ENCODE data around the gene SLC6A3.
A peak's percentile ranks its signal among the peaks of the same experiment; 100 is the strongest.

SLC6A3 gene

DNA sequence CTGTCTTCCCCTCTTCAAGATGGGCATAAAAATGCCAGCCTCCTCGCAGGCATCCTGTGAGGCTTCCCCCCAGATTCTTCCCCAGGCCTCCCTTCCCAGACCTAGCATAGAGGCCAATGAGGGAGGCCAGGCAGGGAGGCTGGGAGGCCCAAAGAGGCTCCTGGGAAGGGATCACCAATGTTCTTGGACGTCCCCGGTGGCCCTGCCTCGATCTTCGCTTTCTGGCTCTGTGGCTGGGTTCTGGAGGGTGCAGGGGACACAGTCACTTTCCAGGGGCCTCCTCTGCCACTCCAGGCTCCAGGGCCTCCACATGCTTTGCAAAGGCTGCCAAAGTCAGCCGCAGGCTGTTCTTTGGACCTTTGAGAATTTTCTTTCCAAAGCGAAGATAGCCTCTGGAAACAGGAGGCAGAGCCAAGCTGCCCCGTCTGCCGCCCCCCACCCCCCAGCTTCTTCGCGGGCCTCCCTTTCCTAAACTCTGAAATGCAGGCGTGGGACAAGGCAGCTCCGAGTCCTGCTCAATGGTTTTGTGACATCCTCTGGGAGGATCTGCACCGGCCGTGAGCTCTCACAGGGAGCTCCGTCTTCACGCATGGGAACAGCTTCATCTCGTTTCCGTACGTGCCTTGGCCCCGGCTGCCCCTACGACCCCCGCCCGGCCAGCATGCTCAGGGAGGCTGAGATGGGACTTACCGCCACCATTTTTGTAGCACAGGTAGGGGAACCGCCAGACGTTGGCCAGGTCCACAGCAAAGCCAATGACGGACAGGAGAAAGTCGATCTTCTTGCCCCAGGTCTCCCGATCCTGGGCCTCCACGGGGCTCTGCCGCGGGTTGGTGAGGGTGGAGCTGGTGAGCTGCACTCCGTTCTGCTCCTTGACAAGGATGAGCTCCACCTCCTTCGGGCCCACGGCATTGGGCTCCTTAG, 2.8 kb downstream of the SLC6A3 start:
- Mint-ChIP-seq H3K27ac (no peak overlapping the region), H3K4me1 (peaks cover 10% of the 10 kb centered on the region), H3K27me3 (peaks cover 76% of the 10 kb centered on the region), H3K4me3 (no peak overlapping the region), H3K36me3 (peaks cover 7% of the 10 kb centered on the region), H3K9me3 (peaks cover 10% of the 10 kb centered on the region)
- ATAC-seq: no peak

- Mint-ChIP-seq H3K27me3 (peaks cover 74% of the 10 kb centered on the region), H3K4me3 (no peak overlapping the region), H3K9me3 (peaks cover 10% of the 10 kb centered on the region), H3K36me3 (peaks cover 7% of the 10 kb centered on the region), H3K27ac (no peak overlapping the region), H3K4me1 (peaks cover 10% of the 10 kb centered on the region)
- ATAC-seq: no peak
Observed at GRCh38 chr5:1441166-1441865, 3.9 kb downstream of the SLC6A3 start.

DNA sequence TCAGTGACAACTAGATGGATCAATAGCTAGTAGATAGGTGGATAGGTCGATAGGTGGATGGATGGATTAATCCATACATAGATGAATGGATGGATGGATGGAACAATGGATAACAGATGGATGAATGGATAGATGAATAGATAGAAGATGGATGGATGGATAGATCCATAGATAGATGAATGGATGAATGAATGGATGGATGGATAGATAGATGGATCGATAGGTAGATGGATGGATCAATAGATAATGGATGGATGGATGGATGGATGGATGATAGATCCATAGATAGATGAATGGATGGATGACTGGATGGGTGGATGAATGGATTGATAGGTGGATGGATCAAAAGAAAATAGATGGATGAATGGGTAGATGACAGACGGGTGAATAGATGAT, 5.1 kb downstream of the SLC6A3 start:
- Mint-ChIP-seq H3K27ac (no peak overlapping the region), H3K36me3 (peaks cover 7% of the 10 kb centered on the region), H3K4me3 (no peak overlapping the region), H3K27me3 (peaks cover 68% of the 10 kb centered on the region), H3K9me3 (peaks cover 10% of the 10 kb centered on the region), H3K4me1 (peaks cover 10% of the 10 kb centered on the region)
- ATAC-seq: no peak

DNA sequence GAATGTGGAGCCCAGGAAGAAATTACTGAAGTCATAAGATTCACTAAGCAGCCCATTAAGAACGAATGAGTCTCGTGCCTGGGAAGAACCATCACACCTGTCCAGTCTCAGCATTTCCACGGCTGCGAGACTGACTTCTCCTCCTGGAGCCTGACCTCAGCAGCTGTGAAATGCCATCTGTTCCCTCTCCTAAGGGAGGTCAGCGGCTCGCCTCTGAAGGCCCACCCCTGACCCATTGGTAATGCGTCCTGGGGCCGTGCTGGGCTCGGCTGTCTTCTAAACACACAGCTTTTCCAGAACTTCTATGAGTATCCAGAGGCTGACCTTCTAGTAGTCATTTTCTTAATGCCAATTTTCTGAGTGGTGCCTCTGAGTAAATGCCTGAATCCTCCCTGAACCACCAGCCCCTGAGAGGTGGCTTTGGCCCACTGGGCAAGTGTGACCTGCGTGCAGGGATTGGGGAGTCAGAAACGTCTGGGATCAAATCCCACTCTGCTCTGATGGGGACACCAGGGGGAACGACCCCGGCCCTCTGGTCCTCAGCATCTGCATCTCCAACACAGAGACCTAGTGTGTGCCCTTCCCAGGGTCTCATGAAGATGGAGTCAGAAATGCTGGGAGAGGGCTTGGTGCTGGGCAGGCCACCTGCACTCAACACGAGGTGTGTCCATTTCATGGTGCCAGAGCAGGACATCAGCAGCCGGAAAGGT, 5.7 kb downstream of the SLC6A3 start:
- Mint-ChIP-seq H3K27me3 (peaks cover 63% of the 10 kb centered on the region), H3K9me3 (peaks cover 10% of the 10 kb centered on the region), H3K4me3 (no peak overlapping the region), H3K27ac (no peak overlapping the region), H3K4me1 (peaks cover 7% of the 10 kb centered on the region), H3K36me3 (peaks cover 7% of the 10 kb centered on the region)
- no peak for ATAC-seq

- Mint-ChIP-seq H3K4me3 (no peak overlapping the region), H3K27me3 (peaks cover 58% of the 10 kb centered on the region), H3K27ac (no peak overlapping the region), H3K4me1 (peaks cover under 1% of the 10 kb centered on the region), H3K9me3 (peaks cover 10% of the 10 kb centered on the region), H3K36me3 (peaks cover 7% of the 10 kb centered on the region)
- ATAC-seq: no peak
Observed at GRCh38 chr5:1438871-1439270, 6.4 kb downstream of the SLC6A3 start.

- H3K4me1 Mint-ChIP-seq: no peaks in the 10 kb centered on the region
- H3K9me3 Mint-ChIP-seq: peaks cover 16% of the 10 kb centered on the region
- peaks cover 7% of the 10 kb centered on the region for H3K36me3 Mint-ChIP-seq
- H3K27ac Mint-ChIP-seq: no peak overlapping the region
- peaks cover 58% of the 10 kb centered on the region for H3K27me3 Mint-ChIP-seq
- no peak for ATAC-seq
- H3K4me3 Mint-ChIP-seq: no peak overlapping the region
Observed at GRCh38 chr5:1437876-1438559, 7.2 kb downstream of the SLC6A3 start.

DNA sequence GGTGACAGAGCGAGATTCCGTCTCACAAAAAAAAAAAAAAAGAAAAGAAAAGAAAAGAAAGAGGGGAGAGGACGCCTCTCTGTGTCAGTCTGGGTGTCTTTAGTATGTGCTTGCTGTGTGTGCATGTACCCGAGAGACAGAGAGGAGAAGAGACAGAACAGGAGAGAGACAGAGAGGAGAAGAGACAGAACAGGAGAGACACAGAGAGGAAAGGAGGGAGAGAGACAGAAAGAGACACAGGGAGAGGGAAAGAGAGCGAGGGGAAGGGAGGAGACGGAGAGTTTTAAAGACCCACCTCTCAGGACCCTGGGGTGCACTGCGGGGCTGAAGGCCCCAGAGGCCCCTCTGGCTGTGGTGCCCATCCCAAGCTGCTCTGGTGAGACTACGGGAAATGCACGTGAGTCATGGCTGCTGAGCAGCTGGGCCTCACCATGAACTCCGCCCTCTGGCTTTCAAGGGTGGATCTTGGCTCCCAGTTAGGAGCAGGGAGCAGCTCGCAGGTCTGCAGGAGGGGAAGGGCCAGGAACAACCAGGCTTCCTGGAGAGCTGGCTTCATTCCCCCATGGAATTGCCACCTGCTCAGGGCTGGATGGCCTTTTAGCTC, 7.9 kb downstream of the SLC6A3 start:
- no peak overlapping the region for H3K27ac Mint-ChIP-seq
- ATAC-seq: no peak
- no peak overlapping the region for H3K4me3 Mint-ChIP-seq
- H3K4me1 Mint-ChIP-seq: no peaks in the 10 kb centered on the region
- peaks cover 16% of the 10 kb centered on the region for H3K9me3 Mint-ChIP-seq
- peaks cover 7% of the 10 kb centered on the region for H3K36me3 Mint-ChIP-seq
- peaks cover 57% of the 10 kb centered on the region for H3K27me3 Mint-ChIP-seq

GRCh38 chr5:1436681-1437080, 8.6 kb downstream of the SLC6A3 start:
- no peaks in the 10 kb centered on the region for H3K4me1 Mint-ChIP-seq

GRCh38 chr5:1436036-1436435, 9.2 kb downstream of the SLC6A3 start:
- H3K27me3 Mint-ChIP-seq: peaks cover 50% of the 10 kb centered on the region
- no peaks in the 10 kb centered on the region for H3K4me1 Mint-ChIP-seq
- no peak for ATAC-seq
- no peak overlapping the region for H3K27ac Mint-ChIP-seq
- H3K36me3 Mint-ChIP-seq: peaks cover 7% of the 10 kb centered on the region
- peaks cover 16% of the 10 kb centered on the region for H3K9me3 Mint-ChIP-seq
- no peak overlapping the region for H3K4me3 Mint-ChIP-seq

More at GRCh38 chr5:1436681-1437080, 8.6 kb downstream of the SLC6A3 start:
- Mint-ChIP-seq H3K27ac (no peak overlapping the region), H3K27me3 (peaks cover 53% of the 10 kb centered on the region), H3K4me3 (no peak overlapping the region), H3K9me3 (peaks cover 16% of the 10 kb centered on the region), H3K36me3 (peaks cover 7% of the 10 kb centered on the region)
- no peak for ATAC-seq

DNA sequence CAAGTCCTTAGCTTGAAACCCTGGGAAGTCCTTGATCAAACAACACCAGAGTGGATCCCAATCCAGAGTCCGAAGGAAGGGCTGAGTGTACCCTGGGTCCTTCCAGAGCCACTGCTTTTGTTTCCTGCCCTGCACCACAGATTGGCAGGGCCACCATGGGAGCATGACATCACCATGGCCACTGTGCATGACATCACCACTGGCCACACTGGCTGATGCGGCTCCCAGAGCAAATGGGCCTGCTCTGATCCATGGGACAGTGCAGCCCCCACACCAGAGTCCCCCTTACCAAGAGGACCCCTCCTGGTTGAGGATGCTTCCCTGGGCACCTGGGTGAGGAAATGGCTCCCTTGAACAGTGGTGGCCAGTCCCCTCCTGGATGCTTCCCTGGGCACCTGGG, 9.9 kb downstream of the SLC6A3 start:
- ATAC-seq: no peak
- H3K4me1 Mint-ChIP-seq: no peaks in the 10 kb centered on the region
- H3K27me3 Mint-ChIP-seq: peaks cover 50% of the 10 kb centered on the region
- peaks cover 7% of the 10 kb centered on the region for H3K36me3 Mint-ChIP-seq
- peaks cover 12% of the 10 kb centered on the region for H3K9me3 Mint-ChIP-seq
- H3K4me3 Mint-ChIP-seq: no peak overlapping the region
- H3K27ac Mint-ChIP-seq: no peak overlapping the region

GRCh38 chr5:1432296-1432695, 12.9 kb downstream of the SLC6A3 start:
- peaks cover 7% of the 10 kb centered on the region for H3K36me3 Mint-ChIP-seq
- H3K4me1 Mint-ChIP-seq: no peaks in the 10 kb centered on the region
- H3K27me3 Mint-ChIP-seq: peaks cover 38% of the 10 kb centered on the region
- ATAC-seq: no peak
- peaks cover 17% of the 10 kb centered on the region for H3K9me3 Mint-ChIP-seq
- no peak overlapping the region for H3K4me3 Mint-ChIP-seq
- H3K27ac Mint-ChIP-seq: no peak overlapping the region

GRCh38 chr5:1431896-1432295, 13.3 kb downstream of the SLC6A3 start:
- no peak overlapping the region for H3K27ac Mint-ChIP-seq
- peaks cover 7% of the 10 kb centered on the region for H3K36me3 Mint-ChIP-seq
- no peak overlapping the region for H3K4me3 Mint-ChIP-seq
- no peaks in the 10 kb centered on the region for H3K4me1 Mint-ChIP-seq
- peaks cover 20% of the 10 kb centered on the region for H3K9me3 Mint-ChIP-seq
- H3K27me3 Mint-ChIP-seq: peaks cover 34% of the 10 kb centered on the region
- no peak for ATAC-seq

GRCh38 chr5:1431021-1431811, 14.0 kb downstream of the SLC6A3 start:
- Mint-ChIP-seq H3K9me3 (peaks cover 26% of the 10 kb centered on the region), H3K4me1 (no peaks in the 10 kb centered on the region), H3K36me3 (peaks cover 7% of the 10 kb centered on the region), H3K27me3 (peaks cover 31% of the 10 kb centered on the region), H3K4me3 (no peak overlapping the region), H3K27ac (no peak overlapping the region)
- peak; percentile 68 for ATAC-seq

Data from stimulated activated memory B cell treated with anti-CD40 and anti-IgM and Interleukin-4, amounts not matched to agents 10 μg/mL and 1 μg/mL and 100 μg/mL, for 72 hours (primary cell).